HG03460 (cell line): ENCODE measurements around the gene FRMPD2.
"Not testable (repeated sequence)": the region's sequence is repeated elsewhere in the genome, so short reads cannot be mapped to it uniquely, and the experiment has no call there.

Experiments used
- ATAC-seq: cut with Tn5 transposase; IDR thresholded peaks from one replicate; pipeline ENCODE4 v1.9.1; 2021; ENCODE audit not compliant: unreplicated experiment

The FRMPD2 gene

DNA sequence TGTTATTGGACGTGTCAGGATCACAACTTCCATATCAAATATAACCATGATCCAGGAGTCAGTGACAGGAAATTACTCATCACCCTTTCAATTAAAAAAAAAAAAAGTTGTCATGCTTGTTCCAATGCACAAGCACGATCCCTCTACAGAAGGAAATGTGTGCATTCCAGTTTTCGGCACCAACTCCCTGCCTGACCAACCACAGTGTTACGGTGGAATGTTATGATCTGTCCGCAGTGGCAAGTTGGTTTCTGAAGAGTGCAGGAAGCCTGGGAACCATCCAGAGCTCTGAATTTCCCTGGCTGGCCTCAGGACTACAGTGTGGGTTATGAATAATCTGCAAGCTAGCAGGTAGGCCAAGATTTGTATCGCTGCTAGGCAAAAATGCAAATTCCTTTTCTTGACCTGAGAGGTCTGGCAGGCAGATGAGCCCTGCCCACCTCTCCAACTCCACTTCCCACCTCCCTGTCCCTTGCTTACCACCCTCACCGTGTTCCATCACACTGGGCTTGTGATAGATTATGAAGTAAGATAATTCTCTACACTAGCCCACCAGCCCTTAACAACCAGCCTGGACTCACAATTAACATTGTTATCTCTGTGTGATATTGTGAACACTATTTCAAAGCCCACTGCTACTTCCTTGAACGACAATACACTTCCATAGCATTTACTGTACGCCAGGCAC, 20.4 kb downstream of the FRMPD2 start:
- no peak for ATAC-seq

DNA sequence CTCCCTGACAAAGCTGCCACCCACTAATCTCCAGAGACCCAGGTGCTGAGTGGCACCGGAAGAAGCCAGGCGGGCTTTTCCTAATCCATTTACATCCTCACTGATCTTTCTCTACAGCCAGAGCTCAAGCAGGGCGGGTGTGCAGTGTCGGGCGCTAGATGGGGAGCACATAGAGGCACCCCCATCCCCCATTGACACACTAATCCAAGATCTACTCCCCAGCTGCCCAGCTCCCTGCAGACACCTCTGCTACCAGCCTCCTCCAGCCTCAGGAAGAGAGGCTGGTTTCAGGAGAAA, 22.2 kb downstream of the FRMPD2 start:
- ATAC-seq, result no peak

DNA sequence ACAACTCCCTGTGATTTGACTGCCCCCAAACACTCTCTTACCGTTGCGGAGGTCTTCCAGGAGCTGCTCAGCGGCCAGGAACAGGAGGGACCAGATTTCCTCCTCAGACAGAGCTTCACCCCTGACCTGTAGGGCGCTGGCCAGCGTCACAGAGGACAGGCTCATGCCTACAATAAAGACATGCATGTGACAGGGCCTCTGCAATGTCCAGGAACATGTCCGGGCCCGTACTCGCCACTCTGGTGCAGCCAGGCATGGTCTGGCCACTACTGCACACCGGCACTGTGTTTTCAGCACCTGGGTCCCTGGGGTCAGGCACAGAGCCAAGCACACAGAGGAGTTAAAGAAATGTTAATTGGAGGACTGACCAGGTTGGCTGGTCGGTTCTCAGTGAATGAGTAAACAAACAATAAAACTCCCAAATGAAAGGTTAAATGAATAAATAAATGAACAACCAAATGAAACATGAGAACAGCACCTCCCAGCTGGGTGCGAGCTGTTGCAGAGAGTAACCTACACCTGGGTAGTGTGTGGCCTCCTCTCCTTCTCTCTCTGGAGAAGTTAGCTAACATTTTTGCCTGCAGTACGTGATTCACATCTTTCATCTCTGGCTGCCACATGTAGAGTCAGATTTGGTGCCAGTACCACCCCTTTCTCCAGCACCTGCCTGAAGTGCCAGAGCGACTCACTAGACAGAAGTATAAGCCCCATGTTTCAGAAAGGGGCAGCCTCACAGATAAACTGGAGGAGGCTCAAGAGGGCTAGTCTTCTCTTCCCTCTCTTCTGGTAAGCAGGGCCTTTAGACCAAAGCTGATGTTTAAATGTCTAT, 22.8 kb downstream of the FRMPD2 start:
- ATAC-seq, result no peak

DNA sequence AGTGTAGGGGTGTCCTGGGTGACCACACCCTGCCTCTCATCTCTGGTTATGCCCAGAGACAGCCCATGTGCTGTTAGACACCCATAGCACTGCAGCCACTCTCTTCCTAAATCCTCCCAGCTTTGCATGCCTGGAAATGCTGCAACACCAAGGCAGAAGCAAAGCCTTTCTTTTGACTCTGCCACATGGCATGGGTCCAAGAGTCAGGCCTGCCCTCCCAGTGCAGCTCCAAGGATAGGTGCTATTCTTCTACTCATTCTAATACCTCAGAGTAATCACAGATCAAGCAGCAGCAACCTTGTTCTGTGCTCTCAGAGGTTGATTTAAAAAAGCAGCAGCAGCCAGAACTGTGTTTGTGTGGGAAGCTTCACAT, 23.4 kb downstream of the FRMPD2 start:
- no peak for ATAC-seq

DNA sequence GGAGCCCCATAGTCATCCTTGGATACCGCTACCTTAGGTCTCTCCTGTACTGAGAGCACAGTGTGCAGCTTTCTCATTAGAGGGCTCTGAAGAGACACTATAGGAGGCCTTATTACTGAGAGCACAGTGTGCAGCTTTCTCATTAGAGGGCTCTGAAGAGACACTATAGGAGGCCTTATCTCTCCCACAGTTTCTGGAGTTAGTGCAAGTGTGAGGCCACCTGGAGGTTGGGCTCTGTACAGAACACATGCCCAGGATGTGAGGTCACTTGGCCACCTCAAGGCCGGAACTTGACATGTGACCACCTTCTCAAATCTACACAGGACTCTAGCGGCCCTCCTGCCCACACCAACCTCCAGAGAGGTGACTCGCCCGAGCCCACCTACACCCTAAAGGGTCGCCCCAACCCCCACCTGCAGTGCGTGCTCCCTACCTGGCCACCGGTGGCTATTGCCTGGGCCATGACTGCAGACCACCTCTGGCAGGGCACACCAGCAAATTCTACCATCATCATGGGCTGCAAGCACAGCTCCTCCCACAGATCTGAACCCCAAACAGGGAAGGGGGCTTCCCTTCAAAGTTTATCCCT, 24.6 kb downstream of the FRMPD2 start:
- no peak for ATAC-seq

DNA sequence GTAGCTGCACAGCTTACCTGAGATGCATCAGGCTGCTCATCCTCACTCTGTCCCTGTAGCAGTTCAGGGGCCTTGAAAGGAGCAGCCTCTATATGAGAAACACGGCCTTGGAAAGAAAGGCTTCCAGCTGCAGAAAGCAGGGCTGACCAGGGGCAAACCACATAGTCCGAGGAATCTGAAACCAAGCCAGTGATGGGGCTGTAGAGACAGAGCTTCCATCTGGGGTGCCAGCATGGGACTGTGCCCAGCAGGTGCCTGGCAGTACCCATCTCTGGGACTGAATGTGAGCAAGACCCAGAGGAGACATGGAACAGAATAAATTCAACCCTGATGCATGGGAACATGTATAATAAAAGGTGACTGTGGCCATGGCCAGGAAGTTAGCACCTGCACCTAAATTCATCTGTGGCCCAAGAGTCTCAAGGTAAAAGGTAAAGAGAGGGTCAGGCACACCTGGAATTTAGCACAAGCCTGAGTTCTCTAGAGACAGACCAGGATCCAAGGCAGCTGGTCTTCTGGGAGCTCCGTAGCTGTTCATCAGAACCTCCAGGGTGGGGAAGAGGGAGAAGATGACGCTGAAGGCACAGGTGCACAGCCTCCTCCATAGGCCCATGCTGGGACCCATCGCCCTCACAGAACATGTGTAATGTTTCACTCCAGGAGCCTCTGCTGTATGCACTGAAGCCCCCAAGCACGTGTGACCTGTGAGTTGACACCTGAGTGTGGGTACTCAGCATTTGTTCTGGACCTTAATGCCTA, 25.3 kb downstream of the FRMPD2 start:
- ATAC-seq, result no peak

DNA sequence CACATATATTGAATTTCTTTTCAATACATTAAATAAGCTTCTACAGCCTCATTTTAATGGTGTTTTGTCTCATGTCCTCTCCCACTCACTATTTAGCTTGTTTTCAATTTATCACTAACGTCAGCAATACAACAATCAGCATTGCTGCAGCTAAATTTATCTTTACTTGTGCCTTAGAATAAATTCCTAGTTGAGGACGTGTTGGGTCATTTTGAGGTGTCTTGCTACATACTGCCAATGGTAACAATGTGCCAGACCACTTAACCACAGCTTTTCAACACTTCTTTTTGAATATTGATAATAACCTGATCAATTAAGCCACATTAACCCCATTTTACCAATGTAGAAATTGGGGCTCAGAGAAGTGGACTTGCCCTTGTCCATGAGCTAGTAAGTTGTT, 26.0 kb downstream of the FRMPD2 start:
- ATAC-seq, result no peak

DNA sequence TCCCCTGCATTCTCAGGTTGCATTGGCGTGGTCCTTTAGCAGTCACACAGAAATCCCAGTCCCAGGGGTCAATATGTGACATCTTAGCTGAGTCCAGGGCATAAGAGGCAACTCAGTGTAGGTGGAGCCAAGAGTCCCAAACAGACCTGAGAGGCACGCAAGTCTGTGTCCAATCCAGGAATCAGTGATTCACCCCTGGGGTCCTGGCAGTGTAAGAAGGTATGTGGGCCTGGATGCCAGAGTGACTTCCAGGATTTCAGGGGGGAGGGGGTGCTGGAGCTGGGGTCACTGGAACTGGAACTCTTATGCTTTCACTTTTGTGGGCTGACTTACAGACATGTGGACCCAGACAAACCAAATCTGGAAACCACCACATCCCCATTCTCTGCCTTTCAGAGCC, 26.8 kb downstream of the FRMPD2 start:
- ATAC-seq, result no peak

DNA sequence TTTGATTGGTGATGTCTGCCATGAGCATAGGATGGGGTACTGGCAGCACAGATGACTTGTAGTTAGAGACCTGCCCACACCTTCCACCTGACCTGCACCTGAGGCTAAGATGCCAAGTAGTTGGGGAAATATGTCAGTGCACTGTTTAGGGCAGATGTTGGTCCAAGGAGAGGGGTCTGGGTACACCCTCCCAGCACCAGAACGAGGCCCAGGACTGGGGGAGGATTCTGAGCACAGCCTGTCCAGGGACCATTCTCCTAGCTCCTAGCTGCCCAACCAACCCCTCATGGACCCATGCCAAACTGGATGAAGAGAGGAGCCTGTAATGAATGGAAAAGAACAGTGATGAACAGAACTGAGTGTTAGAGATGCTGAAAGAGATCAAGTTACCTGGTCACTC, 28.0 kb downstream of the FRMPD2 start:
- ATAC-seq, result no peak

DNA sequence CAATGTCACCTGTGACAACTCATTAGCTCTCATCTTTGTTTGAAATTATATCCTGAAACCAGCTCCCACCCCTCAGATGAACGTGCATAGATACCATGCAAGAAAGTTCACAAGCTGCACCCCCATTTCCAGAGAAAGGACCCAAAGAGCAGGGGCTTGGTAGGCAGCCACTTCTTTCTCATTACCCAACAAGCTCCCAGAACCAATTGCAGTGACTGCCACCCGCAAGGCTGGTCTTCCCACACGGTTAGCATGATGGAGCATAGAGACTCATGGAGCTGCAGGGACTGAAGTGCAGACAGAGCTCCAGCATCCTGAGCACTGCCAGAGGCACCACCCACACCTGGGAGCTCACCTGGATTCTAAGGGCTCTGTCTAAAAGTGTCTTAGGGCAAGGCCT, 28.5 kb downstream of the FRMPD2 start:
- ATAC-seq, result no peak

DNA sequence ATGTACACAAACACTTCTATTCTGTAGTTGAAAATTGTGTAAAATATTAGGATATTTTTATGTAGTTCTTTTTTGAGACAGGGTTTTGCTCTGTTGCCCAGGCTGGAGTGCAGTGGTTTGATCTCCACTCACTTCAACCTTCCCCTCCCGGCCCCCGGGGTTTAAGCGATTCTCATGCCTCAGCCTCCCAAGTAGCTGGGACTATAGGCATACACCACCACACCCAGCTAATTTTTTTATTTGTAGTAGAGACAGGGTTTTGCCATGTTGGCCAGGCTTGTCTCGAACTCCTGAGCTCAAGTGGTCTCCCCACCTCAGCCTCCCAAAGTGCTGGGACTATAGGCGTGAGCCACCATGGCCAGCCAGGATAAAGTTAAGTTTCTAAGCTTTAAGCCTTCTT, 30.6 kb downstream of the FRMPD2 start:
- ATAC-seq, result not testable (repeated sequence)

DNA sequence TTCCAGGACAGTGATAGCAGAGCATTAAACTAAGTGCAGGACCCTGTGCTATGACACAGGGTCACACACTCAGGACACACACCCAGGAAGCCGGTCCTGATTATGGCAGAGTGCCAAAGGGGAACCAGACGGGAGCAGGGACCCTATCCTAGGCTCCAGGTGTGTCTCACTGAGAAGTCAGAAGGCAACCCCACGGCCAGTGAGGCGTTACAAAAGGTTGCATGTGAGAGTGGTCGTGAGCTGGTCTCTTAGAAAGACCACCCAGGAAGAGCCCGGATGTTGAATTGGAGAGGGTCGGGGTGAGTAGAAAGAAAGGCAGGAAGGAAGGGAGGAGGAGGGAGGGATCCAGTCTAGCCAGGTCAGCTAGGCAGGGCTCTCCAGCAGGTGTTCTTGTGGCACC, 31.0 kb downstream of the FRMPD2 start:
- no peak for ATAC-seq

DNA sequence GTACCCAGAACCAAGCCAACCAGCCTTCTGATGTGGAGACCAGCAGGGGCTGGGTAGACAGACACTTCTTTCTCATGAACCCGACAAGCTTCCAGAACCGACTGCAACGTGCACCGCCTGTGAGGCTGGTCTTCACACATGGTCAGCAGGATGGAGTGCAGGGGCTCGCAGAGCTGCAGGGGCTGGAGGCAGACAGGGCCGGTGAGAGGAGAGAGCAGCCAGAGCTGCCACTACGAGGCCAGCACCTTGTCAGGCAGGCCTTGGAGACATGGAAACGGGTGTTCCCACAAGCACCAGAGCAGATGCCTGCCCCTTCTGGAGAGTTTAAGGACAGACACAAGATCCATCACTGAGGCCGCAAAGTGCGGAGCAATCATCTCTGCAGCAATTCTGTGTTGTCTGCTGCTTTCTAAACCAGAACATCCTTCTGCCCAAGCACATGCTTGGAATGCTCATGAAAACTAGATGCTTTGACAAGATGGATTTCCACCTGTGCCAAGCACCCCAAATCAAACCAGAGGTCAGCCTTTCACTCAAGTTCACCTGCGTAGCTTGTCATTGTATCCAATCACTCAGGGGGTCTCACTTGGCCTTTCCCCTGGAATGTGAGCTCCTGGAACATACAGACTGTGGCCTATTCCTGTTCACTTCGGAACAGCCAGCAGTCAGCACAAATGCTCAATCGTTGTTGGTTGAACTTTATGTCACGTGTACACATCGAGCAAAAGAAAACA, 32.2 kb downstream of the FRMPD2 start:
- ATAC-seq, result no peak

DNA sequence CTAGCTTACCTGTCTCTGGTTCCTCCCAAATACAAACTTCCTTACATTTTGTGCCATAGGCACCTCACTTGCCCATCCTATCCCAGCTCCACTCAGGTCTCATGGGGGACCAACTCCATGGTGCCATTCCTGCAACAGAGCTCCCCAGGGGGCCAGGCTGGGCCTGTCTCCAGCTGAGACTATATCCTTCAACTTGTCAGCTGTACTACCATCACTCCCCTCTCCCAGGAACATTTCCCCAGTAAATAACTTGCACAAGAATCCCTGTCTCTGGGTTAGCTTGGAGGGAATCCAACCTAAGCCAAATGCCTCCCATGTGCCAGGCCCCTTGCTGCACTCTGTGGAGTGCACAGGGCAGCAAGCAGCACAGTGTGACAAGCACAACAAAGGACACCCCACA, 33.2 kb downstream of the FRMPD2 start:
- ATAC-seq, result no peak

DNA sequence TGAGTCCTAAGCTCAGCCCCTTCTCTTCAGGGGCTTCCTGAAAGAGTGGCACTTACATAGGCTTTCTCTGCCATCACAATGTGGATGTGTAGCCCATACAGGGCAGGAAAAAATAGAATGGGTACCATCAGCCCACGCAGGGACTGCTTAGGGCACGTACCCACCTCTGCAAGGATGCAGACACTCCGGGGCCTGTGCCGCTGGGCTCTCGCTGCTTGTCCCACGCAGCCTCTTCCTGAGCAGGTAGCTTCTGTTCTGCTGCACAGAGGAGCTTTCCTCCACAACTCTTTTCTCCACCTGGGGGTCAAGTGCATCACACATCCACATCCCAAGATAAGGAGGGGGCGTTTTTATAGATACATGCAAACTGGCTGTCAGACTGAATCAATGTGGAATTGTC, 34.3 kb downstream of the FRMPD2 start:
- ATAC-seq, result no peak

DNA sequence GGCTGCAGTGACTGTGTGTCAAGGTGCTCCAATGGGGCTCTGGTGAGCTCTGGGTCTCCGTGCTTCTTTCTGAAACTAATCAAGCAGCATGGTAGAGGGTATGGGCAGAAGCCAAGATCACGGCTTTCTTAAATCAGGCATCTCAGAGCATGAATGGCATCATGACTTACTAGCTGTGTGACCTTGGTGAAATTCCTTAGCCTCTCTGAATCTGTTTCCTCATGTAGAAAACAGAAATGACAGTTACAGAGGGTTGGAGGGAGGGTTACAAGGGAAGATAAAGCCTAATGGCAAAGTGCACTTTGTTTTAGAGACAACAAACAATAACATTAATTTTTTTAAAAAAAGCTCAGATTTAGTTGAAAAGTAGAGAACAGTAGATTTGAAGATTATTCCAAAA, 34.9 kb downstream of the FRMPD2 start:
- no peak for ATAC-seq

DNA sequence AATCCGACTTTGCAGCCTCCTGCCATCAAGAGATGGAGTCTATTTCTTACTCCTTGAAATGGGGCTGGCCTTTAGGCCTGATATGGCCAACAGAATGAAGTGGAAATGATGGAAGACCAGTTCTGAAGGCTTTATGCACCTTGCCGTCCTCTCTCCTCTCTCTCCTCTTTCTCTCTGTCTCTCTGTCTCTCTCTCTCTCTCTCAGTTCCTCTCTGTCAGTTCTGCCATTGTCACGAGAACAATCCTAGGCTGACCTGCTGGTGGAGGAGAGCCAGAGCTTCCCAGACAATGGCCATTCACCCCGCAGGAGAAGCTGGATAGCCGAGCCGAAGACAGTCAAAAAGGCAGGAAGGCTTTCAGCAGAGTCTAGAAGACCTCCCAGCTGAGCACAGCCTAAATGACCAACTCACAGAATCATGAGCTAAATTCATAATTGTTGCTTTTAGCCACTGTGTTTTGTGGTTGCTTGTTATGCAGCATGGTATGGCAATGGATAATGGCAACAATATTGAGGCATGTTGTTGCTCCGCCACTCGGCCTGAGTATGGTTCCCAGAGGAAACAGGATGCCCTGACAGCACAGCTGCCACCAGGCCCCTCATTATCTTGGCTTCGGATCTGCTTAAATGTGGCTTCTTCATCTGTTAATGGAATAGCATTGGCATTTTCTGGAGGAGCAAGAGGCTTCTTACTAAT, 35.5 kb downstream of the FRMPD2 start:
- ATAC-seq, result no peak

DNA sequence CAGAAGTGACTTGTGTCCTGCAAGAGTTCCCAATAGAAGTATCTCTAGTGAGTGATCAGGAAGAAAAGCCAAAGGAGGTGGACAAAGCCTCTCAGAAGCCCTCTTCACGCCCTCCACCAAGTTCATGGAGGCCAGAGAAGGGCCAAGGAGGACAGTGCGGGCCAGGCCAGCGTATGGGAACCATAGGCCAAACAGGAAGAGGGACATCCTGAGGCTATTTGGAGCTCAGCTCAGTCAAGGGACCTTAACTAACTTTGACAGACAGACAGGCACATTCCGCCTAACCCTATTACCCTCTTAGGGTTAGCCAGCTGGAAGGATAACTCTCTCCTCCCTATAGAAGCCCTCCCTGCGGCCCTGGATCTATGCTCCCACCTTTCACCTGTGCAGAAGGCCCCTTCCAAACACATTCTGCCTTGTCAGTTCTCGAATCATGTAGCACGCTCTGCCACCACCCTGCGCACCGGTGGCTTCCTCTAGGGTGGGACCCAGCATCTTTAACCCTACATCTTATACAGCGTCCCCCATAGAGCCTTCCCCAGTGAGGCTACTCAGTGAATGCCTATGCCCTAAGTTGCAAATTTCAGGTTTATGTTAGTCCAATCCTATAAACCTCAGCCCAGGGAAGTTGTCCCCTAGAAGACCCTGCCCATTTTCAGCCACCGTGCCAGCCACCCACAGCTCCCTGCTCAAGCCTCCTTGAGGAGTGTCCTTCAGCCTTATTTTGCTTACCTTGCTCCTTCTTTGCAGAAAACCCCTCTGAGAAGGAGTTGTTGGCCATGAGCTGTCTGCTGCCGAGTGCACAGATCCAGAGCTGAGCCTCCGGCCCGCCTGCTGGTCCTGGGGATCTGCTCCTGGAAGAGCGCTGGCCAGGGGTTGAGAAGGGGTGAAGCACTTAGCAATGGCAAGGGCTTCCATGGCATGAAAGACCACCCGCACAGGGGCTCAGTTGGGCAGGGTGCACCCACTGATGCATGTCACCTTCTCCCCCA, 36.9 kb downstream of the FRMPD2 start:
- no peak for ATAC-seq

DNA sequence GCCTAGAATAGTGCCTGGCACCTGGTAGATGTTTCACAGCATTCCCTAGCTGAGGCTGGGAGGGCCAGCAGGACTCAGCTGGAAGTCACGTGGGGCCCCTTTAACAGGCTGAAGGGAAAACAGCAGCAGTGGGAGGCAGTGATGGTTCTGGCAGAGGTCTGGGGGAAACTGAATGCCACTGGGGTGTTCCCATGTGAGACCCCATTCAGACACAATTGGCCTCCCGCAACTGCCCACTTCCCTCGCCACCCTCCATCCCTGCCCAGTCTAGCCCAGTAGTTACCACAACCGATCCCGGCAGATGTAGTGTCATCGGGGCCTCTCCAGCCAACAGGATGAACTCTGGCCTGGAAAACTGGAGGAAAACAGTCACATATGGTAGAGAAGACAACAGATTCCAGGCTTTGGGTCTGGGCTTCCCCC, 38.3 kb downstream of the FRMPD2 start:
- ATAC-seq, result no peak
